GM12874 (cell line): ENCODE results near the gene GRIP1.

ENCODE experiments used
- TF ChIP-seq, protein P1 (sequence below): IDR thresholded peaks from 2 replicates; pipeline ENCODE4 v1.5.1; 2011; ENCODE audit warnings: low read depth, mild to moderate bottlenecking, control low read depth, low read length, moderate library complexity; ENCODE audit not compliant: insufficient read depth

GRIP1 gene

DNA sequence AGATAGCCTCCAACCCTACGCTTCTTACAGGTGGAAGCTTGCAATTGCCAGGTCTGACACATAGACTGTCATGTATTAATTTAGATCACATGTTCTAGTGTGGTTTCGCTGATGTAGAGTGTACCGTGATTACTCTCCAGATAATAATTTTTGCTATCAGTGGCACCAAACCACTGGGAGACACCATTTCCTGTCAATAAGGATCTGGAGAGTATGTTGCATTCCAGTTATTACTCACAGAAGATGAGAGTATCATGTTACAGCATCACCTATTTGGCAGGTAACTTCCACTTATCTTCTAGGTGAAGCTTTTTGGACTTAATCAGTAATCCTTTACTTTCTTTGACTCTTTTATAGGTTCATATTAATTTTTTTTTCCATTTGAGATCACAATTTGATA, 229.3 kb downstream of the GRIP1 start:
- TF ChIP-seq, protein P1, sequence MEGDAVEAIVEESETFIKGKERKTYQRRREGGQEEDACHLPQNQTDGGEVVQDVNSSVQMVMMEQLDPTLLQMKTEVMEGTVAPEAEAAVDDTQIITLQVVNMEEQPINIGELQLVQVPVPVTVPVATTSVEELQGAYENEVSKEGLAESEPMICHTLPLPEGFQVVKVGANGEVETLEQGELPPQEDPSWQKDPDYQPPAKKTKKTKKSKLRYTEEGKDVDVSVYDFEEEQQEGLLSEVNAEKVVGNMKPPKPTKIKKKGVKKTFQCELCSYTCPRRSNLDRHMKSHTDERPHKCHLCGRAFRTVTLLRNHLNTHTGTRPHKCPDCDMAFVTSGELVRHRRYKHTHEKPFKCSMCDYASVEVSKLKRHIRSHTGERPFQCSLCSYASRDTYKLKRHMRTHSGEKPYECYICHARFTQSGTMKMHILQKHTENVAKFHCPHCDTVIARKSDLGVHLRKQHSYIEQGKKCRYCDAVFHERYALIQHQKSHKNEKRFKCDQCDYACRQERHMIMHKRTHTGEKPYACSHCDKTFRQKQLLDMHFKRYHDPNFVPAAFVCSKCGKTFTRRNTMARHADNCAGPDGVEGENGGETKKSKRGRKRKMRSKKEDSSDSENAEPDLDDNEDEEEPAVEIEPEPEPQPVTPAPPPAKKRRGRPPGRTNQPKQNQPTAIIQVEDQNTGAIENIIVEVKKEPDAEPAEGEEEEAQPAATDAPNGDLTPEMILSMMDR = no peak

DNA sequence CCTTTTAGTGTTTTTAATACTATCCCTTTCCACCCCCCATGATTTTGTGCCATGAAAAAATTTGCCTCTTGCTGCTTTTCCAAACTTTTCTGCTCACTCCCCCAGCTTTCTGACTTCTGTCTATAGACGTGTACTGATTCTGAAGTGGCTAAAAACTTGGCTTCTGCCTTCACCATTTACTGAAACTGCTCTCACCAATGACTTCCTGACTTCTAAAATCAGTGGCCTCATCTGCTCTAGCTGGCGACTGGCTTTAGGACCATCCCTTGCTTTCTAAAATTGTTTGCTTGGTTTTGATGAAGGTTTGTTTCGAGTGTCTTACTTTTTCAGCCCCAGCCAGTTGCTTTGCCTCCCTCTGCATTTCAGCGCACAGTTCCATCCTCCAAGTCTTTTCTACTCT, 231.2 kb downstream of the GRIP1 start:
- TF ChIP-seq, protein P1 = no peak

DNA sequence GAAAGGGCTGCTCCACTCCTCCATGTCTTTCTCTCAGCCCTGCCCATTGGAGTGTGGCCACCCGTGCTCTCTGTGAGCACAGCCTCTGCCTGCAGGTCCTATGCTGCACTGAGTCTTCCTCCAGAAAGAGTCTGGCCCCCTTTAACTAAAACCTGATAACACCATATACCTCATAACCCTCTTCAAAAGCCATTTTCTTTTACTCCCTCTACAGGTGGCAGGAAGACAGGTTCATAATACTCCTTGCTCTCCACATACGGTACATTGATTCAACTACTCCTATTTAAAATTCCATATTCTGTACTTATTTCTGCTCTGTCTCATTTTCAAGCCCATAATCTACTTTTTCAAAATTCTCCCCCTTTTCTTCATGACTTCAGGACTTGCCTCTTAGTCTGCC, 232.6 kb downstream of the GRIP1 start:
- TF ChIP-seq, protein P1 = no peak

DNA sequence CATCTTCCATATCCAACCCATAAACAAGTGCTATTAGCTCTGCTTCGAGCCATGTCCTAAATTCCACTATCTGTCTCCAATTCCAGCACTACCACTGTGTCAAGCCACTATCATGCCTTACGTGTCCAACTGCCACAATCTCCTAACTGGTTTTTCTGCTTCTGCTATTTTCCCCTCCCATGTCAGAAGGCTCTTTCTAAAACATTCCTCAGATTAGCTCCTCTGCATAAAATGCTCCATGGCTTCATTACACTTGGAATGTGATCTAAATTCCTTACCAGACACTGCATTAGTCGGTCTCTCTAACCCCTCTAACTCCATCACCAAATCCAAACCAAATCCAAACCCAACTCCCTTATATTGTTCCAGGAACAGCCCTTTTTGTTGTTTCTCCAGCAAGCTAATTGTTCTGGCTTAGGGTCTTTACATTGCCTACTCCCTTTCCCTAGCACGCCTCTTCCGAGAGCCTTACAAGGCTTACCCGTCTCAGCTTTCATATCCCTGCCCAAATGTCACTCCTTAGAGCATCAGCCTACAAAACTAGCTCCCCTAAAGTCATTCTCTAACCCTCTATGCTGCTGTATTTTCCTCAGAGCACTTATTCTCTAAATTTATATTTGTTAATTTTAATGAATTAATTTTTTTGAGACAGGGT, 236.8 kb downstream of the GRIP1 start:
- TF ChIP-seq, protein P1 = no peak

DNA sequence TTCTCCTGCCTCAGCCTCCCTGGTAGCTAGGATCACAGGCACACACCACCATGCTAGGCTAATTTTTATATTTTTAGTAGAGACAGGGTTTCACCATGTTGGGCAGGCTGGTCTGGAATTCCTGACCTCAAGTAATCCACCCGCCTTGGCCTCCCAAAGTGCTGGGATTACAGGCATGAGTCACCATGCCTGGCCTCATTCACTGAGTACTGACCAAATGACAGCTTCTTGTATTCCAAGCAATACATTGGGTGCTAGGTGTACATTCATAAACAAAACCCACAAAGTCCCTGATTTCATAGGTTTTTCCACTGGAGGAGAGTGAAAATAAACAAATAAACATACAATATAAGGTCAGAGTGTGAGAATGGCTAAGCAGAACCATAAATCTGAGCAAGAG, 240.3 kb downstream of the GRIP1 start:
- TF ChIP-seq, protein P1 = no peak

DNA sequence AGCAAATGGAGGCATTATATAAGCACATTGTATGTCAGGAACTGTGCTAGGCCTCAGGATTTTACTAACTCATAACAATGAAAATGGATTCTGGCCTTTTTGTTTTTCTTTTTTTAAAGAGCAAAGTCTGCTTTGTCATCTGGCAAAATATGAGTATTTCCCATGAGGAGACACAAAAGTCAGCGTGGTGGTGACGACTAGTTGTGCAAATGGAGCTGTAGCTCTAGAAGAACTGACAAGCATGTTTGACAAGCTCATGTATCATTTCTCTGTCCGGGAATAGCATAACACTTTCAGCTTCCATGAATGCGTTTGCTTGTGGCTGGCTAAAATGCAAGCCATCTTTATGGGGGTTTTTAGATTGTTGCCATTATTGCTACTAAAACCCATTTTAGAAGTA, 248.8 kb downstream of the GRIP1 start:
- TF ChIP-seq, protein P1 = no peak

DNA sequence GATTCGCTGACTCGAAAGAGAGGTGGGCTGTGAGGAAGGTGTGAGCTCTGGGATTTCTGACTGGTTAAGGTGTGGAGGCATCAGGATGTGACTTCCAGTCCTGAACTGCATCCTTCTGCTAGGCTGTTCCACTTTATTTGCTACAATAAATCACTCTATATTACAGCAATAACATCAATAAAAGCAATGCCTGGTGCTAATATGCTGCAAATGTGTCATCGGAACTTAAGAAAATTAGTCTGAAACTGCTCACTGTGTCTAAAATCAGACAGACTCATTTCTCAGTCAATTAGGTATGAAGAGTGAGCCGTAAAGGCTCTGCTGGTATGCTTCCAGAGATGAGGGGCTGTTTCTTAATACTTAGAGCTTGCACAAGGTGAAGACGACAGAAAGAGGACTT, 250.0 kb downstream of the GRIP1 start:
- TF ChIP-seq, protein P1 = no peak
